Epithelial cell of esophagus (primary cell): ENCODE data around the gene XPC.
A peak's percentile ranks its signal among the peaks of the same experiment; 100 is the strongest.
"Not testable (repeated sequence)": the region's sequence is repeated elsewhere in the genome, so short reads cannot be mapped to it uniquely, and the experiment has no call there.

Source experiments
- DNase-seq: peaks from one replicate; pipeline ENCODE4 v3.0.0; 2010; ENCODE audit warnings: low read depth
- H3K4me3 ChIP-seq: 2 replicates; pipeline ENCODE4 v1.5.1; 2011; ENCODE audit warnings: mild to moderate bottlenecking, low read length, control low read depth
- CTCF ChIP-seq: IDR thresholded peaks from 2 replicates; pipeline ENCODE4 v1.5.1; 2011; ENCODE audit warnings: low read depth, mild to moderate bottlenecking, low read length, control low read depth, inconsistent platforms; ENCODE audit not compliant: insufficient read depth; ENCODE audit errors: missing control alignments

XPC gene

GRCh38 chr3:14178247-14179113 lies at the start of gene XPC, which contains the start of gene LSM3:
XPC (minus strand) TSS chr3:14178601; CDS start chr3:14178568, 33 bp downstream.
LSM3 (plus strand) TSS chr3:14178817; CDS start chr3:14178861, 44 bp downstream.
- TF ChIP-seq CTCF: no peak
- peak within 1 kb of the TSS; percentile 100 for H3K4me3 ChIP-seq
- peak; percentile 99 for DNase-seq

GRCh38 chr3:14227856-14228255 lies 49.5 kb upstream of the XPC start:
- no peak overlapping the region for H3K4me3 ChIP-seq
- TF ChIP-seq CTCF: no peak
- DNase-seq: peak; percentile 90

- not testable (repeated sequence) for DNase-seq, H3K4me3 ChIP-seq
Observed at GRCh38 chr3:14226351-14226750, 48.0 kb upstream of the XPC start.

- DNase-seq: no peak
- no peak for TF ChIP-seq CTCF
- H3K4me3 ChIP-seq: no peak overlapping the region
Observed at GRCh38 chr3:14225421-14225820, 47.0 kb upstream of the XPC start.

- no peak overlapping the region for H3K4me3 ChIP-seq
- DNase-seq: peak; percentile 63
- TF ChIP-seq CTCF: no peak
Observed at GRCh38 chr3:14224895-14225294, 46.5 kb upstream of the XPC start.

- DNase-seq: peak; percentile 57
- no peak for TF ChIP-seq CTCF
- no peak overlapping the region for H3K4me3 ChIP-seq
Observed at GRCh38 chr3:14223595-14223994, 45.2 kb upstream of the XPC start.

GRCh38 chr3:14222900-14223594 lies 44.6 kb upstream of the XPC start:
- H3K4me3 ChIP-seq: no peak overlapping the region
- peak; percentile 32 for DNase-seq
- no peak for TF ChIP-seq CTCF
